Fibroblast of the conjunctiva (primary cell): Measurements from ENCODE around the gene SLN.
"Not testable (repeated sequence)": the region's sequence is repeated elsewhere in the genome, so short reads cannot be mapped to it uniquely, and the experiment has no call there.

ENCODE experiments used
- DNase-seq: peaks from one replicate; pipeline ENCODE4 v3.0.0-alpha.2; 2010; ENCODE audit warnings: low read depth

SLN gene

GRCh38 chr11:107711861-107712755, at the start of gene SLN:
Gene SLN (minus strand): TSS chr11:107712056.
- no peak for DNase-seq

- DNase-seq, result not testable (repeated sequence)
These were observed 47.0 kb upstream of the SLN start for GRCh38 chr11:107758719-107759355.

DNA sequence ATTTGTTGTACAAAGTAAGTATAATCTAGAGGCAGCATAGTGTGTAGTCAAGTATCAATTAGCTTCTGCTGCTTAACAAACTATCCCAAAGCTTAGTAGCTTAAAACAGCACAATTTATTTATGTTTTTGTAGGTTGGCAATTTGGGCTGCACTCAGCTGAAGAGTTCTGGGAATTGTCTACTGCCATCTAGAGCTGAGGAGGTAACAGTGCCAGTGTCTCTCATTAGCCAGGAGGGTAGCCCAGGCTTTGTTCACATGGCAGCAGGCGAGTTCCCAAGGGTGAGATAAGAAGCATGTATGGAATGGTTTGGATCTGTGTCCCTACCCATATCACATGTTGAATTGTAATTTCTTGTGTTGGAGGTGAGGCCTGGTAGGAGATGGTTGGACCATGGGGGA, 45.8 kb upstream of the SLN start:
- DNase-seq, result no peak

DNA sequence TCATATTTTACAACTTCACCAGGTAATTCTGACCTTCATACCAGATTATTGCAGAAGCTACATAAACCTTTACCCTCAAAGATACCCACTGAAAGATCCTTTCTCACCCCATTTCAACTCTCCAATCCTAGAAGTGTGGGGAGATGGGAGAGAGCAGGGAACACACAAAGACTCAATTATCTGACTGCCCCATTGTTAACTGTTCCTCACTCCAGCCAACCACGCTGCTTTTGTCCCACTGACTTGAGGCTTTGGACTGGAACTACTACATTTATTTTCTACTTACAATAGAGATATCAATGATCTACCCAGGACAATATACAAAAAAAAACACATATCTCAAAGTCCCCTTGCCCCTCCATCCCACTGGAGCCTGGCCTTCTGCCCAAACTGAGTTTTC, 44.7 kb upstream of the SLN start:
- no peak for DNase-seq

- DNase-seq, result no peak
These were observed 41.3 kb upstream of the SLN start for GRCh38 chr11:107752949-107753822.

DNA sequence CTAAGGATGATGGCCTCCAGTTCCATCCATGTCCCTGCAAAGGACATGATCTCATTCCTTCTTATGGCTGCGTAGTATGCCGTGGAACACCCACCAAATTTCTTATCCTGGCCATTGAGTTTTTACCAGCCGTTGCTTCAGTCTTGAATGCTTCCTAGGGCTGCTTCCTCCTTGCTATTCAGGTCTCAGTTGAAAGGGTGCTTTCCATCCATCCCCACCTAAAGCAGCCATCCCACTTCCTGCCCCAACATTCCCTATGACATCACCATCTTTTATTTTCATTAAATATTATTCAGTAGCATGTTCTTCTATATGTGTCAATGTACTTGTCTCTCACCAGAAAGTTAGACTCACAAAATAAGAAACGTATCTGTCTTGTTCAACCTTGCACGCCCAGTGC, 40.7 kb upstream of the SLN start:
- no peak for DNase-seq

GRCh38 chr11:107751082-107751481, 39.2 kb upstream of the SLN start:
- no peak for DNase-seq

DNA sequence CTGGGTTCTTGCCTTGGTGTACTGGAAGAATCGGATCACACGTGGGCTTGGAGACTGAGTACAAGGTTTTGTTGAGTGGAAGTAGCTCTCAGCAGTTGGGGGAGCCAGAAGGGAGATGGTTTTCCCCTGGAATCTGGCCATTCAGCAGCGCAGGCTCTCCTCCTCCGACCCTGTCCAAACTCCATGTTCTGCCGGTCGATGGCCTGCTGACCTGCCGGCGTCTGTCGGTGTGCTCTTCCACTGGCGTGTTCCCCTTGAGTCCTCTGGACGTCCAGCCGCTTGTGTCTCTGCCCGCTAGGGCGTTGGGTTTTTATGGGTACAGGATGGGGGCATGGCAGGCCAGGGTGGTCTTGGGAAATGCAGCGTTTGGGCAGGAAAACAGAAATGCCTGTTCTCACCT, 38.5 kb upstream of the SLN start:
- DNase-seq, result no peak

DNA sequence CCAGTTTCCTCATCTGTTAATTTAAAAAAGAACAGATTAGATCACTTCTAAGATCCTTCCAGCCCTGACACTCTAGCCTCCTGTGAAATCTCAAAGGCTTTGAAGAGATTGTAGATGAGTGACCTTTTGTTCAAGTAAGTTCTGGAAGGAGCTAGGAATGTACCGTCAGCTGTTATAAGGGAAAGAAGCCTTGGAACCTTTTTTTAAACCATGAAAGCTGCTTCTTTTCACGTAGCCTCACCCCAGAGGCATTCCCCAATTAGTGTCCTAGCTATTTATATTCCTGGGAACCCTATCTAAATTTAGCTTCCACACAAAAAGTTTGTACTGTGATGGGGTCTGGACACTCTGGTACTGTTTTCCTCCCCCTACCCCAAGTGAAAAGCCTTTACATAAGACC, 35.8 kb upstream of the SLN start:
- no peak for DNase-seq

DNA sequence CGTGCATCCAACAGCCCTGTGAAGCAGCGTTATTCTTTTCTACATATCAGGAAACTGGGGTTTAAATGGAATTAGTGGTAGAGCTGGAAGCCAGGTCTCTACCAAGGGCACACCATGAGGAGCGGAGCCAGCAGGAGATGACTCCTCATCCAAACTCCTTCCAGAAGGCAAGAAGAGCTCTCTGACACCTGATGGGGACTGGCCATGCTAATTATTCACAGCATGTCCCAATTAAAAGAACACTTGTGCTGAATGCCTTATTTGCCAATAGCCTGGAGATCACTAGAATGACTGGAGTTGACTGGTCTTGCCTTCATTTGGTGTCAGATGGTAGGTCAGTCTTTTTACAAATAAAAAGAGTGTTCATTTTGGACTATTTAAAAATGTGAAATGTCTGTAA, 32.9 kb upstream of the SLN start:
- DNase-seq, result no peak

GRCh38 chr11:107743191-107743590, 31.3 kb upstream of the SLN start:
- no peak for DNase-seq

DNA sequence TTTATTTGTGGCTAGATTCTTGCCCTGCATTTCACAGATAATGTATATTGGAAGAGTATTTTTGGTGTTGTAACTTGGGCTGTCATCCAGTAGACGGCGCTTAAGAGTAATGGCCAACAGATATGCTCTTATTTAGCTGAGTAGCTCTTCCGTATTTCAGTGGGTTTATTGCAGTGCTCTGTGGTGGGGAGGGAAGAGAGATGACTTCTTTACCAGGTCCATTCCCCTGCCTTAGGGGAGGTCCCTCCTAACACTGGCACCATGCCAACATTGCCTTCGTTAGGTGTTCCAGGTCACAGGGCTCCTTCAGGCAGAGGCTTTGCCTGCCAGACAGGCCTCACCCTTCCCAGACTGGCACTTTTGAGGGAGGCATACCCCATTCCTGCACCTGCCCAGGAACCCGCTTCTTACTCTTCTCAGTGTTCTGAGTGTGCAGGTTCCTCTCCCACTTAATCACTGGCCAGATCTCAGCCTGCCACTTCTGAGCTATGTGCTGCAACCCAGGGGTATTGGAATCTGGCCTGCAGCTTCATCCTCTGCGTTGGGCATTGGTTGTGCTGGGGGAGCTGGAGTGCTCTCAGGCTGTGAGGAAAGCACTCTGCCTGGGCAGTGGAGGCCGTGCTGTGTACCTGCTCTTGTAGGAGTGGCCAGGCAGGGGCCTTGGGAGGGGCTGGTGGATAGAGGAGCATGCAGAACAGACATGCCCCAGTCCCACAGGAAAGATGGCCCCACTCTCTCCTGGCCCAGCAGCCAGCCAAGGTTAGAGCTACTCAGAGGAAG, 29.4 kb upstream of the SLN start:
- DNase-seq, result peak; percentile 18

- DNase-seq, result no peak
These were observed 28.4 kb upstream of the SLN start for GRCh38 chr11:107740271-107740670.

DNA sequence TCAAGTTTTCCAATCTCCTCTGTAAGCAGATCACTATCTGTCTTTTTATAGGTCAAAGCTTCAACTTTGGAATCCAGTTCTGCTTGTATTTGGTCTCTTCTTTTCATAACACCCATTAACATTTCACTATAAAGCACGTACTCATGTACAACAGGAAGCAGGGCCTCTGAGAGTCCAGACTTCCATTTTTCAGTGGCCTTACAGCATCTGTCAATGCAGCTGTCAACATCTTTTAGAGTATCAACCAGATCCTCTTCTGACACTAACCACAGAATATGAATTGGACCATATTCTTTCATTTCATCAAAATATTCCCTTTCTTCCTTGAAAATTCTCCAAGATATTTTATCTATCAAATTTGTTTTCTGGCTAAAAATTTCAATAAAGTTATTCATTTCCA, 24.7 kb upstream of the SLN start:
- DNase-seq, result no peak

GRCh38 chr11:107733518-107733917, 21.7 kb upstream of the SLN start:
- DNase-seq, result no peak

DNA sequence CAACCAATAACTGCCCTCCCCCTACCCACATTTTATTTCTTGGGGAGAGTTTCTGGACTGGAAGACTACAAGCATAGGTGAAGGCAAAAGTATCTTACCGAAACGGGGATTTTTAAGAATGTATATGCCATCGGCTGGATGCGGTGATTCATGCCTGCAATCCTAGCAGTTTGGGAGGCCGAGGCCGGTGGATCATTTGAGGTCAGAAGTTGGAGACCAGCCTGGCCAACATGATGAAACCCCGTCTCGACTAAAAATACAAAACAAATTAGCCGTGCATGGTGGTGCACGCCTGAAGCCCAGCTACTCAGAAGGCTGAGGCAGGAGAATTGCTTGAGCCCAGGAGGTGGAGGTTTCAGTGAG, 20.8 kb upstream of the SLN start:
- no peak for DNase-seq

GRCh38 chr11:107731941-107732688, 20.3 kb upstream of the SLN start:
- no peak for DNase-seq

- no peak for DNase-seq
These were observed 10.8 kb upstream of the SLN start for GRCh38 chr11:107722662-107723061.

DNA sequence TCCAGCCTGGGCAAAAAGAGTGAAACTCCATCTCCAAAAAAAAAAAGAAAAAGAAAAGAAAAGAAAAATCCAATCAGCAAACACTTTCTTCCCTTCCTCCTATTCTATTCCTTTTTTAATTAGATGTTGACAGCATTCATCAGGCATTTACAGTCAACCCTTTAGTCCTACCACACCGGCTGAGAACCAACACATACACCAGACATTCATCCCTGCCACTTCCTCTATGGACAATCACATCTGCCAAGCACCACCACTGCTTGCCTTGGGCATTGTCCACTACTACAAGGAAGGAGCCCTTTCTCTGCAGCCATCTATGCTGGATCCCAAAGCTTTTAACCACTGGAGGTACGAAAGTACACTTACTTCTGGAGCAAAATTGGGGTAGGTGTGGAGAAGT, 9.4 kb upstream of the SLN start:
- DNase-seq, result no peak

DNA sequence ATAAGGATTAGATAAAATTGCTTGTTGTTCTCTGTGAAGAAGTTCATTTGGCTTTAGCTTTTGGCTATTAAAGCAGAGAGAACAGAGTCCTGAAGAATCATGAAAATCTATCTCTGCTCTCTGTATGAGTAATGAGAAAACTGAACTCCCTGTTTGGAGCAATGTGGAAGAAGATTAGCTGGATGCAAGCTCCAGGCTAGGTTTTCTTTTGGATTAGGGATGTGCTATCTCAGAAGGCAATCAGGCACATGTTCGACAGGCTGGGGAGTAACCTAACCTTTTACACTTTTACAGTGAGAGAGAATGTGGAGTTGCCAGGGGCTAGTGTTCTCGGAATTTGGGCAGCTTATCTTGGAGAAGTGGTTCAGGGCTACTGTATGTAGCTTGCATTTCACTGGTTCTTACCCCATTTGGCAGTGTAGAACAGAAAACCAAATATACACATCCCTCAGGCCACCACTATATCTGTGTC, 8.5 kb upstream of the SLN start:
- no peak for DNase-seq
